ENCODE data around the gene MYH2.
"Not testable (repeated sequence)": the region's sequence is repeated elsewhere in the genome, so short reads cannot be mapped to it uniquely, and the experiment has no call there.

Gene MYH2

GRCh38 chr17:10549096-10549842, at the start of gene MYH2:
MYH2 (minus strand) TSS chr17:10549658; CDS start chr17:10547920, 1,738 bp downstream.
- DNase-seq (ENCODE audit: low read depth), result no peak

DNA sequence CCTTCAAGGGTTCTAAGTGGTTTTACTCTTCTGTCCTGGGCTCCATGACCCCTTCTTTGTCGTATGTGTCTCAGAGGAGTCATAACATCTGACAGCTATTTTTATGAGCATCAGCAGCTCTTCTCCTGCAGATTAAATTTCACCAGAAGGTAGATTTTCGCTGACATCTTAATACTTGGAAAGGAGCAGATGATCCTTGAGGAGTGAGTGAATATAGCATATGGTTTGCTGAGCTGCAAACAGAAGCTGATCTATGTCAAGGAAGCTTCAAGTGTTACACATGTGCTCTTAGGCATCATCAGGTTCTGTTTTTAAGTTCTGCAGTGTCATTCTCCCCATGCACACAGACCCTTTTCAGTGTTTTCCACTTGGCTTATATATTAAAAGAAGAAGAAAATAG, 49.2 kb upstream of the MYH2 start:
- DNase-seq (ENCODE audit: low read depth), result no peak

DNA sequence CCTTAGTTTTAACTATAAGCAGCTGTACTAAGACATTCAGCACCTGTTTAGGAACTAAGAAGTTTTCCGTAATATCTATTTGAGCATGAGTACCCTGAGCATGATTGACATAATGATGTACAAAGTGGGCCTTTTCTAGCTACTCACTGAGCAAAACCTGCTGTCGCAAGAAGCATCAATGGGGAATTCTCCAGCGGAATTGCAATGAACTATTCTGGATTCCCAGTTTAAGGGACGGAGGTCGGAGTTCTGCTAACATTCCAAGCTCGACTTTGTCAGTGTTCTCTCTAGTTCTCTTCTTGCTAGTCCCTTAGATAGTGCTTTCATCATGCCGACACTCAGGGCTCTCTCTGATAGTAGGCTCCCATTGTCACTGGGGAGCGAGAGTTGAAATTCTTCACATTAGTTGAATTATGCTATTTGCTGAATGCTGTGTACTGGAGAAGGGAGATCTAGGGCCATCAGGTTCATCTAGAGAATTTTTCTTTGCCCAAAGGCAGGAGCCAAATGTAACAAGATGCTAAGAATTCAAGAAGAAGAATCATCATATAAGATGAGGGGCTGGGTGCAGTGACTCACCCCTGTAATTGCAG, 40.2 kb upstream of the MYH2 start:
- no peak for DNase-seq (ENCODE audit: low read depth)

DNA sequence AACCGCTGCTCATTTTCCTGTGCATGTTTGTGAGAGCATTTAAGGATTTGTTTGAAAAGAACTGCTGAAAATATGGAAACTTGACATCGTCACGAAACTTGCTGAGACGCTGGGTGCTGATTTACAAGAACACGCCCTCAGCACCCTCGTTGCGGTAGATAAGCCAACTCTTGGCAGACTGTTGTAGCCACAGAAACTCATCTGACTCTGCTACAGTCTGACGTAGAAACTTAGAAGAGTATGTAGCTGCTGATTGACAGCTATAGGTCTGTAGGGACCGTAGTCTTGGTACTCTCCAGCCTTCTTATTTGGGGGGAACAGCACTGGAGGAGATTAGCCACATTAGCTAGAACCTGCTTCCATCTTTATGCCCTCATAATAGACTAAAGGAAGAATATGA, 36.1 kb upstream of the MYH2 start:
- no peak for DNase-seq (ENCODE audit: low read depth)

DNA sequence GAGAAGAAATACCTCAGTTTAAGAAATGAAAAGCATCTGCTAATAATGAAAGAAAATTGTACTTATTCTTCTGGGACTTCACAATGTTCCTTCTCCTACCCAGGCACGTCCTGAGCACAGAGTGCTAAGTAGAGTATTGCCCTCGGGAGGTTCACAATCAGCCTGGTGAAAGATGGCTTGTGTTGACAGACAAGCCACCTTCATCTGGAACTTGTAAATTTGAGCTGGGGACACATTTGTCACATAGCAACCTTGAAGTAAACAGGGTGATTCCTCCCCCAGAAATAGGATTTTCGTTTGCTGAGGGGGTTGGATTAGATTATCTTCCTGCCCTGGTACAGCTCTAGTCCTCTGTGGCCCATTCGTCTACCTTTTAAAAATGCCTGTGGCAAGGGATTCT, 34.4 kb upstream of the MYH2 start:
- DNase-seq (ENCODE audit: low read depth), result no peak

DNA sequence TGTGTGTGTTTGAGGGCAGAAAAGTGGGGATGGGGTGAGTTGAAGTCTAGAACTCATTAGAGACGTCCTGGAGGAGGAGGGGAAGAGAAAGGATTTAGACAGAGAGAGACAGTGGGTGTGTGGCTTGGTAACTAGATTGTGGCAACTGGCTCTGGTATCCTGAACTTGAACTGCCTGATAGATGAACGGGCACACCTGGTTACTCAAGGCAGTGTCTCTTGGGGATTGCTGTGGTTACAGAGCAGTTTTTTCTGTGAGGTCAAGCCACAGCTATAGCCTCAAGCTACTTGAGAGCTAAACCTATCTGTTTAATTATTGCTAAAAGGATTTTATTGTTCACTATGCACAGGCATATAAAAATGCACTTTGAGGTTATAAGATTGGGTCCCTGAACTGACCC, 29.8 kb upstream of the MYH2 start:
- no peak for DNase-seq (ENCODE audit: low read depth)

DNA sequence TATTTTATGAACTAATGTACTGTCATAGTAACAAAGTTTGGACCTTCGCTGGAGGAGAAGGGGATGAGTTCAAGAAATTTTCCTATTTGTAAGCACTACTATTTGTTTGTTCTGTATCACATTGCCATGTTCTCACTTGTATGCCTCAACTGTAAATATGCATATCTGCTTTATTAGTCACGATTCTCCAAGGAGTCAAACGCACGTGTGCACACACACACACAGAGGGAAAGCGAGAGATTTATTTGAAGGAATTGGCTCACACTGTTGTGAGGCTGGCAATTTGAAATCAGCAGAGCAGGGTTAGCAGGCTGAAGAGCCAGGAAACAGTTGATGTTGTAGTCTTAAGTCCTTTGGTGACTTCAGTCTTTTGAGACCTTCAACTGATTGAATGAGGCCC, 24.9 kb upstream of the MYH2 start:
- DNase-seq (ENCODE audit: low read depth), result no peak

DNA sequence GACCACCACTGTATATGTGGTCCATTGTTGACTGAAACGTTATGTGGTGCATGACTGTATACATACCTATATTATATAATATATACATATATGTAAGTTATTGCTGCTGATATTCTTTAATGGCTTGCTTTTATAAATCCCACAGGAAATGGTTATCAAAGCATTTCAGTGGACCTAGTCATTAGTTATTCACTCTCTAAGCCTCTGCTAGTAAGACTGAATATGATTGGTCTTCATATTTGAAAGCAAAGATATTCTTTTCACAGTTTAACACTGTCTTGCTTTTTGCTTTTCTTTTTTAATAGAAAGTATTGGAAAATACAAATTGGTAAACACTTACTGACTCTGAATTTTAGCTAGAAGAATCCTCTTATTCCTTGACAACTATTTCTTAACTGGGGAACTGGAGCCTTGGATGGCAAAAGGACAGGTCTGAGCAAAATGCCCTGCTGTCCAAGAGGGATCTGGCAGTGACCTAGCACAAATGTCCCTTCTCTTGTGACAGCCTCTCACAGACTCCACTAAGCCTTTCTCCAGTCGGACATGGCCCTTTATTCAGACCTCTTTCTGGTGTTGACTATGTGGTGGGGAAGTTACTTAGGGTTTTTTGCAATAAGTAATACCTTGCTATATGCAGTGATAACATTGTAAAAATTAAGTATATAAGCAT, 14.7 kb upstream of the MYH2 start:
- DNase-seq (ENCODE audit: low read depth), result no peak

DNA sequence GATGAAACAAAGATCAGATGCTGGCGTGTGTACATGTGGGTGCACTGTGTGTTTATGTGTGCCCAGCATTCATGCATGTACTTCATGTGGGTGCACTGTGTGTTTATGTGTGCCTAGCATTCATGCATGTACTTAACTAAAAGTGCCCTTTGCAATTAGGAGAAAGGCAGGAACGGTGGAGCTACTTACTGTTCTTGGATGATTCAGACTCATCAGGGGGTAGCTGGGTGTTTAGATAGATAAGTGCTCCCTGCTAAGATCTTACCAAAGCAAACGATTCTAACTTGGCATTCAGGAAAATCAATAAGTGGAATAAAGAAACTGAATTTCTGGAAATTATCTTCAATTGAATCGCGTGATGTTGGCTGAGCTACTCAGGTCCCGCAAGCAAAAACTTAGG, 8.6 kb upstream of the MYH2 start:
- no peak for DNase-seq (ENCODE audit: low read depth)

DNA sequence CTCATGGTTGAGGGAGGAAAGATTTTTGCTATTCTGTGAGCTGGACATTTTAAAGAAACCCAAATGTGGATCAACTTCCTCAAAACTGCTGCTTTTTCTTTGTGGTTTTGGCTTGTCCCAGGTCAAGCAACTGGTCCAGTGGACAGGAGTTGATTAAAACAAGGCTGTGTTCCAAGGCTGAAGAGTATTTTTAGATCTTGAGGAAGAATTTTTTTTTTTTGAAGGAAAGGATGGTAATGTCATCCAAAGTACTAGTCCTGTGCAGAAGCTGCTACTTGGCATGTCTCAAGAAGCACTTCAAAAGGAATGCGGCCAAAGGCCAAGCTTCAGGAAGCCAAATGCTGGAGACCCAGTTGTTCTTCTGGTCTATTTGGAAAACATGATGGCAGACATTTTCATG, 8.0 kb upstream of the MYH2 start:
- DNase-seq (ENCODE audit: low read depth), result no peak

DNA sequence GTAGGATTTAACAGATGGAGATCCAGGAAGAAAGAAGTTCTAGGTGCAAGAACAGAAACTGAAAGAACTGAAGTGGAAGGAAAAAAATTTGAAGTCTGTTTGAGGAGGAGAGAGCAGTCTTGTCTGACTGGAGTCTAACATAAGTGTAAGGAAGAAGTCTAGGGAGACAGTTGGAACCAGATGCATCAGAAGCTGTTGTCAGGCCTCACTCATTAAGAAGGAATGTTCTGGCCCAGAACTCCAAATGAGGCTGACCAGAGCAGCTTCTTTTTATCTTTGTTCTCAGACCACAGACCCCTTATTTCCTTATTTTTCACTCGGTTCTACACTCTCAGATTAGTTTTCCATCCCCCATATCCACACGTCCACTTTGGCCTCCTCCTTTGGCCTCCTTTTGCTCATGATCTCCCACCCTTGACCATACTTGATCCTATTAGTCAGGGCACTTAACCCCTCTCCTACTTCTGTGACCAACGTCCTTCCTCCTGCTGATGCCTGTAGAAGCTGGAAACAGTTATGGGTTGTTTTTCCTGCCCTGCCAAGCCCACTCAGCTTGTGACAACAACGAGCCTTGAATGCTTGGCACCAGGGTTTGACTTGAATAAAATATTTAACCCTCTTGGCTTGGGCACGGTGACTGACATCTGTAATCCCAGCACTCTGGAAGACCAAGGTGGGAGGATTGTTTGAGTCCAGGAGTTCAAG, 7.0 kb upstream of the MYH2 start:
- DNase-seq (ENCODE audit: low read depth), result no peak

- no peak for DNase-seq (ENCODE audit: low read depth)
These were observed 556 bp upstream of the MYH2 start for GRCh38 chr17:10550014-10550413.

DNA sequence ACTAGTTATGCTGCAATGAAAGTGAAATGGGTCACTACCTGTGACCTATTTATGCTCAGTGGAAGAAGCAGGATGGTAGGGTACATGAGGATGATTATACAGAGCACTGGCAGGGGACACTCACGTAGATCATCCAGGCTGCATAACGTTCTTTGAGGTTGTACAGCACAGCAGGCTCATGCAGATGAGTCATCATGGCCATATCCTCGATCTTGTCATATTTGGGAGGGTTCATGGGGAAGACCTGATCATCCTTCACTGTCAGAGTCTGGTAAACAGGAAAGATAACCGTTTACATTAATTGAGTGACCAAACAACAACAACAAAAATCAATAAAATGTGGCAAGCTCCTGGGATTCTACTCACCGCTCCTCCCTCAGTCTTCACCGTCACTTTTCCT, 2.1 kb downstream of the MYH2 start:
- DNase-seq (ENCODE audit: low read depth), result no peak

GRCh38 chr17:10543486-10543885, 6.0 kb downstream of the MYH2 start:
- DNase-seq (ENCODE audit: low read depth), result not testable (repeated sequence)

DNA sequence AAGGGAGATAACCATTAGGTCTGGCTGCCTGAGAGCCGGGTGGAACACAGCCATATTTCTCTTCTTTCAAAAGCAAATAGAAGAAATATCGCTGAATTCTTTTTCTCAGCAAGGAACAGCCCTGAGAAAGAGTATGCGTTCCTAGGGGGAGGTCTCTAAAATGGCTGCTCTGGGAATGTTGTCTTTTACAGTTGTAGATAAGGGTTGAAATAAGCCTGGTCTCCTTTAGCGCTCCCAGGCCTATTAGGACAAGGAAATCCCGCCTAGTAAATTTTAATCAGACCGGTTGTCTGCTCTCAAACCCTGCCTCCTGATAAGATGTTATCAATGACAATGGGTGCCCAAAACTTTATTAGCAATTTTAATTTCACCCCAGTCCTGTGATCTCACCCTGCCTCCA, 8.3 kb downstream of the MYH2 start:
- not testable (repeated sequence) for DNase-seq (ENCODE audit: low read depth)

DNA sequence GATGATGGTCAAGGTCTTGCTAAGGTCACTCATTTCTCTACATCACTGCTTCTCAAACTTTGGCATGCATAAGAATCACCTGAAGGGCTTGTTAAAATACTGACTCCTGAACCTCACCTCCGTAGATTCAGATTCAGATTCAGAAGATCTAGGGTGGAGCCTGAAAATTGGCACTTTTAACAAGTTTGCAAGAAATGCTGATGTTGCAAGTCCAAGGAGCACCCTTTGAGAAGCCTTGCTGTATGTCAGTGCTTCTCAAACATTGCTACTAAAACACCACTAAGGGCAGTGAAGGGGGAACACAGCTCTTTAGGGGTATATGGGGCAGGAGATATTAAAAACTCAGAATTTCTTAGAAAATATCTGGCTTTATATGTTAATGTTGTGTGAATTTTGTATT, 17.4 kb downstream of the MYH2 start:
- DNase-seq (ENCODE audit: low read depth), result no peak

DNA sequence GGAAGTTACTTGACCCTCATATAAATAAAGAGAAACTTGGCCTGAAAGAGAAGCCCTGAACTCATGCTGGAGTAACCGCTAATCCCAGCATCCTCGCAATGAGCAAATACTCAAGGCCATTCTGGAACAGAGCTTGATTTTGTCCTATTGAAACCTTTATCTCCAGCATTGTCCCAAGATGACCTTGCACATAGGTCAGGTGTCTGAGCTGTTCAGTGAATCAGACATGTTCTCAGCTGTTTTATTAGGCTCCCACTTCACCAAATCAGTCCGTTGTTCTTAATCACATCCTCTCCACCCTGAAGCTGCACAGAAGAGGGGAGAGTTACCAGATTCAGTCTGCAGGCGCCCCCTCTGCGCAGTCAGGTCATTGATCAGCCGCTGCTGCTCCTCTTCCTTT, 22.0 kb downstream of the MYH2 start:
- no peak for DNase-seq (ENCODE audit: low read depth)

DNA sequence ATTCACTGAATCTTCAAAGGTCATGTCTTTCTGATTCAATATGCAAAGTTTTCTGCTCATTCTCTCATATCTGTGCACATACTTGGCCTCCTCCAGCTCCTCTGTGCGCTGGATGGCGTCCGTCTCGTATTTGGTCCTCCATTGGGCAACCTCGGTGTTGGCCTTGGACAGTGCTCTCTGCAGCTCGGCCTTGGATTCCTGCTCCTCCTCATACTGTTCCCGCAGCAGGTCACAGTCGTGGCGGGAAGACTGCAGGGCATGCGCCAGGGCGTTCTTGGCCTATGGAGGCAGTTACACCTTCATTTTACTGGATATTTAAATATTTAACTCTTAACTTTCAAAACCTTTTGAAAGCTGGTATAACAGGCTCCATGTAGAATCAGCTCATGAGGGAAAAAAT, 22.9 kb downstream of the MYH2 start:
- no peak for DNase-seq (ENCODE audit: low read depth)

DNA sequence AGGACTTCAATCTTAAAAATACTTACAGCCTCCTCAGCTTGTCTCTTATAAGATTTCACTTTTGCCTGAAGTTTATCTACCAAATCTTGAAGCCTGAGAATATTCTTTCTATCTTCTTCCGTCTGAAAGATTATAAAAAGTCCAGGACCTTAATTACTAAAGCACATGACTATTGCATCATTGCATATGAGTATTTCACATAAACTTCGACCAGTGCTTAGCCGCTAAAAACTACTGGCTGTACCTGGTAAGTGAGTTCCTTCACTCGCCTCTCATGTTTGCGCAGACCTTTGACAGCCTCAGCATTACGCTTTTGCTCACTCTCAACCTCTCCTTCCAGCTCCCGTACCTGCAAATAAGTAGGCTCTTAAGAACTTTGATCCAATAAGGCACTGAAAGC, 26.4 kb downstream of the MYH2 start:
- DNase-seq (ENCODE audit: low read depth), result no peak

DNA sequence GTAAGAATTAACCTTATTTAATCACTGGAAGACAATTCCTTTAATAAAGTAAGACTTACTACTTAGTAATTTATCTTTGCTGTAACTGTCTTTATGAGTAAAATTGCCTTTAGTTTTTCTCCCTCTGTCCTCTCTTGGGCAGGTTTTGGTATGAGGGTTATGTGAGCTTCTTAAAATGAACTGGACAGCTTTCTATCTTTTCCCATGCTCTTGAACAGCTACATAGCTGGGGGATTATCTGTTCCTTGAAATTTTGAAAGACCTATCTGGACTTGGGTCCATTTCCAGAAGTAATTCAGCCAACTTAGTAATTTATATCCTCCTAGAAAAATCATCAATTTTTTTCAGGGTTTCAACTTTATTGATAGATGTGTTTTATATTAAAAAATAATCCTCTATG, 27.5 kb downstream of the MYH2 start:
- DNase-seq (ENCODE audit: low read depth), result no peak

- no peak for DNase-seq (ENCODE audit: low read depth)
These were observed 31.0 kb downstream of the MYH2 start, which contains the start of gene MYH1 for GRCh38 chr17:10518271-10519037. MYH1 (minus strand) TSS chr17:10518542; CDS start chr17:10516642, 1,900 bp downstream.

DNA sequence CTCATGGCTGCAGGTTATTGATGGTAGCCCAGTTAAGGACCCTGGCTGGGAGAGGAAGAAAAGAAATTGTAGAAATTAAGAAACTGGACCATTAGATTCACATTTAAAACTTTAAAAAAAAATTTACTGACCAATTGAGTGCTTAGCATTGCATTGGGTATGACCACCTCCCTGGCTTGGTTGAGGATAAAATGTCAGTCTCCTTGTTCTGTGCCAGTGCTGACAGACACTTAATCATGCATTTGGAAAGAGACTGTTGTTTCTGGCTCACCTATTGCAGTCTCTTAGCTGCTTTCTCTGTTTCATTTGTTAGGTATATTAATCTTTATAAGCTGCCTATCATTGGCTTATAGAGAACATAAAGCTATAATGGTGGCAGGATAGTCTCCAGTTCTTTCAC, 32.8 kb downstream of the MYH2 start:
- DNase-seq (ENCODE audit: low read depth), result no peak

All from activated T-helper 9 cell treated with anti-CD3 and anti-CD28 coated beads, Interleukin-2, amount 50 U/mL, for 16 hours (primary cell).